ENCODE results near the gene TCAF1. TPM values are rescaled to one million over a fixed set of nuclear protein-coding genes. Genes with fewer than 3 reads are reported as not detected.

The TCAF1 gene
- total and polyA plus RNA-seq, 2 of the 4 experiments (the other 2 are of a cell fraction), result 39.3 to 91.8 TPM

DNA sequence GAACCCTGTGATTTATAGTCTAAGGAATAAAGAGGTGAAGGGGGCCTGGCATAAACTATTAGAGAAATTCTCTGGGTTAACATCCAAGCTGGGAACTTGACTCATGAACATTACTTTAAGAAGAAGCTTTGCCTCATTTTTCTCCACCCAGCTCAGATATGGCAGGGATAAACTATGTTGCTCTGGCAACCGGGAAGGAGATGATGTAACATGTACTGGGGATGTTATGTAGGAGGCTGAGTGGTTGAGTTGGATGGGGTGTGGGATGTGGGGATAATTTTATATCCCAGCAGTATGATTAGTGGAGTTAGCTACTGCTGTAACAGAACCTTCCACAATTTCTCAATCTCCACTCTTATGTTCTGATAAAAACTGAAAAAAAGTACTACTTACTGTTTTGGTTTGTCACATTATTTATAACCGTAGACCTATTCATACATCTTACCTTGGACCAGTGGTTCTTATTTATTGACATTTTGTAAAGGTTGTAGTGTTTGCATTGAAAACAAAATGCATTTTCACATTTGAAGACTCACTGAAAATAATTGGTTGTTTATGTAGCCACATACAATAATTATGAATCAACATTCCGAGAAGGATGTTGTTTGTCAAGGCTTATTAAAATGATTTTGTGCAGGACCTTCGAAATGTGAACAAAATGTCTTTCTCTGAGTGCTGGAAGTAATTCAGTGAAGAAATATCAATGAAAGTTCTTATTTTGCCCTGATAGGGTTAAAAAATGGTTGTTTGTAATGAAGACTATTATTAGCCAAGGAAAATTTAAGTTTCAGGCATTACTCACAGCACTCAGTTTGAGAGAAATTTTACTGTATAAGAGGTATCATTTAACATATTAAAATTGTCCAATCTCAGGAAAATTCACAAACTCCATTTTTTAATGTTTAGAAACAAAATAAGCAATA, 34.4 kb upstream of the TCAF1 start:
- ChIA-PET POLR2A (ENCODE audit: unreplicated experiment) (interaction anchor here (0.8 kb wide), 1 partner anchor 34 kb away, joined by 3 read pairs; the partner anchor contains the start of gene TCAF1), CTCF (interaction anchor here (0.6 to 0.9 kb wide), 2 partner anchors 27 to 576 kb away, joined by 3 read pairs; no protein-coding TSS in a partner anchor)
- H3K27ac ChIP-seq (ENCODE audit: insufficient read depth, low read length), result peak overlapping the region; percentile 85
- in situ Hi-C loops (cut with MboI; ENCODE audit: low sequenced_read_pairs) (no loop called here), intact Hi-C loops (cut with micrococcal nuclease) (loop anchor here (5.0 kb wide), 2 partner anchors 34 to 41 kb away; partner anchors contain the start of gene TCAF1), dilution Hi-C loops (cut with HindIII; ENCODE audit: low sequenced_read_pairs, unreplicated experiment) (no loop called here)
- peak overlapping the region; percentile 74 for H2BK5ac ChIP-seq (ENCODE audit: low read depth, low read length, poor library complexity, severe bottlenecking)
- peak overlapping the region; percentile 60 for H2BK20ac ChIP-seq (ENCODE audit: low read depth, low read length)
- H3K27me3 ChIP-seq (ENCODE audit: control insufficient read depth, insufficient read depth, low read length), result no peaks in the 10 kb centered on the region
- no CpG with 5 or more reads among the region's 4 CpGs for WGBS, 2 experiments (ENCODE audit: extremely low coverage in 2 of 2, insufficient read length in 1 of 2)
- no peak overlapping the region for H2AFZ ChIP-seq (replicated peaks; ENCODE audit: low read length, poor library complexity)
- peak overlapping the region; percentile 59 to 89 for H4K8ac ChIP-seq (ENCODE audit: low read depth in 2 of 2, low read length in 2 of 2)
- no TSS peak for BruUV-seq (replicated peaks)
- H3K4ac ChIP-seq (ENCODE audit: low read depth, low read length), result peak overlapping the region; percentile 57
- H3K36me3 ChIP-seq (ENCODE audit: control insufficient read depth, insufficient read depth, low read length), result no peaks in the 10 kb centered on the region
- H3K23ac ChIP-seq (ENCODE audit: low read depth, low read length), result no peak overlapping the region; the same call in 1 of the 2 replicates
- H3K4me2 ChIP-seq (ENCODE audit: low read depth, low read length), result peak overlapping the region; percentile 28
- peak overlapping the region; percentile 82; the same call in 2 of the 3 replicates for H2BK15ac ChIP-seq (ENCODE audit: low read depth, low read length)
- H3K9ac ChIP-seq (ENCODE audit: low read depth, low read length), result 0 out of 2 replicates have a peak overlapping the region, but pooled peaks have one; percentile 27
- H3K14ac ChIP-seq (replicated peaks; ENCODE audit: low read depth, low read length), result 0 out of 2 replicates have a peak overlapping the region, but pooled peaks have one; percentile 20
- H3K9me1 ChIP-seq (ENCODE audit: insufficient read depth, low read length), result peaks cover 10% of the 10 kb centered on the region
- H3K9me3 ChIP-seq (ENCODE audit: control insufficient read depth, insufficient read depth, low read length), result no peaks in the 10 kb centered on the region
- H2AK5ac ChIP-seq (ENCODE audit: low read depth, low read length), result peak overlapping the region; percentile 46; the same call in 1 of the 2 replicates
- H4K91ac ChIP-seq (ENCODE audit: insufficient read depth, low read depth, low read length), result peak overlapping the region; percentile 93
- no peak overlapping the region for H3K4me3 ChIP-seq (ENCODE audit: insufficient read depth, low read depth, low read length)
- H4K20me1 ChIP-seq (ENCODE audit: insufficient read depth, low read length), result no peaks in the 10 kb centered on the region
- peak; percentile 85 for DNase-seq
- peaks cover 21% of the 10 kb centered on the region for H3K4me1 ChIP-seq (ENCODE audit: control insufficient read depth, insufficient read depth, low read length)
- peak; percentile 67 for ATAC-seq (ENCODE audit: low read depth)
- H2AK9ac ChIP-seq (replicated peaks; ENCODE audit: low read depth, low read length, poor library complexity), result no peak overlapping the region
- peak overlapping the region; percentile 84 for H4K5ac ChIP-seq (ENCODE audit: low read depth, low read length)
- H2BK120ac ChIP-seq (ENCODE audit: low read depth, low read length), result peak overlapping the region; percentile 76
- H3K79me1 ChIP-seq (ENCODE audit: low read depth in 1 of 2, low read length in 2 of 2), result no peaks in the 10 kb centered on the region
- peak overlapping the region; percentile 96 for H3K18ac ChIP-seq (ENCODE audit: low read depth, low read length)
- H3K56ac ChIP-seq (ENCODE audit: extremely low read depth, insufficient read depth, low read length), result no peak overlapping the region
- peak; percentile 87 for TF ChIP-seq CEBPB (IDR thresholded peaks at IDR 0.05; ENCODE audit: low read depth, low read length)
- TF ChIP-seq FOS (IDR thresholded peaks at IDR 0.05; ENCODE audit: low read depth, low read length), result no peak
- 0 out of 2 replicates have a peak, but pooled peaks have one; percentile 35 for TF ChIP-seq RFX5 (IDR thresholded peaks at IDR 0.05; ENCODE audit: low read depth, low read length)
